Left ventricle myocardium inferior (tissue), 1 donor: ENCODE results near the gene RUNX2. TPM values are rescaled to one million over a fixed set of nuclear protein-coding genes. Genes with fewer than 3 reads are reported as not detected.

ENCODE experiments used
- DNase-seq: peaks from one replicate; pipeline ENCODE4 v3.0.0-alpha.2; 2020
- H3K27ac ChIP-seq: fragments of 200-600 bp; replicated peaks from 2 replicates; pipeline ENCODE4 v1.8.0; 2021
- H3K27me3 ChIP-seq: fragments of 200-600 bp; 2 replicates; pipeline ENCODE4 v1.8.0; 2021; ENCODE audit warnings: low read depth
- H3K36me3 ChIP-seq: fragments of 200-600 bp; 2 replicates; pipeline ENCODE4 v1.8.0; 2021
- H3K4me1 ChIP-seq: fragments of 200-600 bp; 2 replicates; pipeline ENCODE4 v1.8.0; 2021
- H3K4me3 ChIP-seq: fragments of 200-600 bp; 2 replicates; pipeline ENCODE4 v1.8.0; 2021; ENCODE audit warnings: mild to moderate bottlenecking, moderate library complexity
- H3K9me3 ChIP-seq: fragments of 200-600 bp; replicated peaks from 2 replicates; pipeline ENCODE4 v1.8.0; 2021
- CTCF ChIP-seq: fragments of 200-600 bp; IDR thresholded peaks from 2 replicates; pipeline ENCODE4 v1.8.0; 2021; ENCODE audit warnings: antibody characterized with exemption, mild to moderate bottlenecking, borderline replicate concordance
- intact Hi-C: fragments of 100-400 bp; cut with micrococcal nuclease; formaldehyde crosslinking; loops from one replicate; pipeline ENCODE4 v1.11.0; 2022
- total RNA-seq: library from RNA; stranded (reverse); fragmentation: NEBNext Ultra II Directional; extraction: Animal tissue kit (Norgen Biotek cat#: 25700); gene quantifications from one replicate; pipeline ENCODE4 v1.2.1, GENCODE V29; 2021
- donor health status: DM: no; HTN: yes; CAD: no; lungs with severe emphysema.

RUNX2 gene
- total RNA-seq, 1 donor from 2014 or later = 0.38 TPM

GRCh38 chr6:45532721-45533210 is 204.6 kb downstream of the RUNX2 start:
- H3K27me3 ChIP-seq = peaks cover 4% of the 10 kb centered on the region
- no peaks in the 10 kb centered on the region for H3K4me1 ChIP-seq
- no peak for DNase-seq
- intact Hi-C loops = no loop called here
- no peak for TF ChIP-seq CTCF
- H3K27ac ChIP-seq = peak overlapping the region; percentile 17
- no peaks in the 10 kb centered on the region for H3K9me3 ChIP-seq
- H3K4me3 ChIP-seq = peak overlapping the region; percentile 35
- H3K36me3 ChIP-seq = no peaks in the 10 kb centered on the region

GRCh38 chr6:45533386-45533785 is 205.3 kb downstream of the RUNX2 start:
- Histone ChIP-seq H3K27me3 (peaks cover under 1% of the 10 kb centered on the region), H3K4me1 (peaks cover under 1% of the 10 kb centered on the region), H3K27ac (peak overlapping the region; percentile 17), H3K36me3 (no peaks in the 10 kb centered on the region), H3K9me3 (no peaks in the 10 kb centered on the region), H3K4me3 (peak overlapping the region; percentile 35)
- DNase-seq = no peak
- TF ChIP-seq CTCF = no peak
- intact Hi-C loops = no loop called here

- H3K4me3 ChIP-seq = no peak overlapping the region
- no peak for DNase-seq
- intact Hi-C loops = no loop called here
- H3K4me1 ChIP-seq = peaks cover 6% of the 10 kb centered on the region
- no peaks in the 10 kb centered on the region for H3K36me3 ChIP-seq
- no peaks in the 10 kb centered on the region for H3K9me3 ChIP-seq
- H3K27me3 ChIP-seq = no peaks in the 10 kb centered on the region
- no peak overlapping the region for H3K27ac ChIP-seq
- TF ChIP-seq CTCF = no peak
Observed at GRCh38 chr6:45535933-45536332, 207.8 kb downstream of the RUNX2 start.

- no peak for TF ChIP-seq CTCF
- no peak for DNase-seq
- Histone ChIP-seq H3K27me3 (no peaks in the 10 kb centered on the region), H3K4me1 (peaks cover 17% of the 10 kb centered on the region), H3K36me3 (no peaks in the 10 kb centered on the region), H3K4me3 (no peak overlapping the region), H3K27ac (no peak overlapping the region), H3K9me3 (no peaks in the 10 kb centered on the region)
- intact Hi-C loops = no loop called here
Observed at GRCh38 chr6:45537539-45537938, 209.4 kb downstream of the RUNX2 start.

- Histone ChIP-seq H3K27me3 (no peaks in the 10 kb centered on the region), H3K4me1 (peaks cover 25% of the 10 kb centered on the region), H3K4me3 (no peak overlapping the region), H3K9me3 (no peaks in the 10 kb centered on the region), H3K36me3 (no peaks in the 10 kb centered on the region), H3K27ac (no peak overlapping the region)
- intact Hi-C loops = no loop called here
- no peak for TF ChIP-seq CTCF
- DNase-seq = no peak
Observed at GRCh38 chr6:45538641-45539547, 210.8 kb downstream of the RUNX2 start.
